RWPE2 (cell line): ENCODE results near the gene SAP30L.

Experiments
- ATAC-seq: fragments of 200-7000 bp; cut with Tn5 transposase; 3 replicates; pipeline ENCODE4 v1.9.1; 2021; ENCODE audit warnings: low read depth
- DNase-seq: peaks from one replicate; pipeline ENCODE4 v3.0.0-alpha.2; 2020; ENCODE audit warnings: low spot score
- H3K27ac ChIP-seq: fragments of 450-650 bp; 2 replicates; pipeline ENCODE4 v1.5.1; 2017; ENCODE audit warnings: mild to moderate bottlenecking; ENCODE audit not compliant: poor library complexity, severe bottlenecking
- H3K27me3 ChIP-seq: fragments of 250-450 bp; sonication (Bioruptor Pico); 2 replicates; pipeline ENCODE4 v1.5.1; 2021; ENCODE audit warnings: mild to moderate bottlenecking, moderate library complexity; ENCODE audit not compliant: insufficient read depth, poor library complexity, severe bottlenecking
- H3K36me3 ChIP-seq: fragments of 250-450 bp; sonication (Bioruptor Pico); 2 replicates; pipeline ENCODE4 v1.5.1; 2020; ENCODE audit warnings: low read depth, mild to moderate bottlenecking, moderate library complexity
- H3K4me1 ChIP-seq: fragments of 250-450 bp; sonication (Bioruptor Pico); 2 replicates; pipeline ENCODE4 v1.5.1; 2021; ENCODE audit warnings: mild to moderate bottlenecking, moderate library complexity; ENCODE audit not compliant: insufficient read depth, poor library complexity, severe bottlenecking
- H3K4me3 ChIP-seq: fragments of 250-450 bp; sonication (Bioruptor Pico); 2 replicates; pipeline ENCODE4 v1.5.1; 2021; ENCODE audit warnings: mild to moderate bottlenecking, moderate library complexity; ENCODE audit not compliant: severe bottlenecking
- H3K9me3 ChIP-seq: fragments of 250-450 bp; sonication (Bioruptor Pico); 2 replicates; pipeline ENCODE4 v1.5.1; 2021; ENCODE audit warnings: mild to moderate bottlenecking, moderate library complexity; ENCODE audit not compliant: severe bottlenecking
- TF ChIP-seq, protein P1 (sequence below): fragments of 450-650 bp; IDR thresholded peaks from one replicate; pipeline ENCODE4 v1.5.1; 2017; ENCODE audit warnings: mild to moderate bottlenecking, moderate library complexity; ENCODE audit not compliant: poor library complexity, severe bottlenecking

The SAP30L gene

DNA sequence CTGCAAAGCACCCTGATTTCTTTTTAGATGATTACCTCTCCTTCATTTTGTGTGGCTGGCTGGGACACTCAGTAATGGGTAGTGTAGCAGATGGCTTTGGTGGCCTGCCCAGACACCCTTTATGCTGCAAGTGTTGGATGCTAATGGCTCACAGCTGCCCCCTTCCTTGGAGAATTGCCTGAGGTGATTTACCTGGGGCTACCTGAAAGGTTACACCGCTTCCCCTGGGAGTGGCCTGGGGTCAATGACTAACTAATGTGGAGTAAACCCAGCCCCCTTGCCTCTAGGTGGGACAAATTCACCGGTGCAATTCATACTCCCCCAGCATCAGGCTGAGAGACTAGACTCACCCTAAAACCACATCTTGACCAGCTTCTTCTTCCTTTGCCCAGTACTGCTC is 55.8 kb downstream of the SAP30L start:
- Histone ChIP-seq H3K27me3 (peaks cover 6% of the 10 kb centered on the region), H3K4me1 (no peaks in the 10 kb centered on the region), H3K27ac (no peak overlapping the region), H3K4me3 (no peak overlapping the region), H3K9me3 (no peaks in the 10 kb centered on the region), H3K36me3 (no peaks in the 10 kb centered on the region)
- DNase-seq (no peak), ATAC-seq (no peak)
- TF ChIP-seq, protein P1, sequence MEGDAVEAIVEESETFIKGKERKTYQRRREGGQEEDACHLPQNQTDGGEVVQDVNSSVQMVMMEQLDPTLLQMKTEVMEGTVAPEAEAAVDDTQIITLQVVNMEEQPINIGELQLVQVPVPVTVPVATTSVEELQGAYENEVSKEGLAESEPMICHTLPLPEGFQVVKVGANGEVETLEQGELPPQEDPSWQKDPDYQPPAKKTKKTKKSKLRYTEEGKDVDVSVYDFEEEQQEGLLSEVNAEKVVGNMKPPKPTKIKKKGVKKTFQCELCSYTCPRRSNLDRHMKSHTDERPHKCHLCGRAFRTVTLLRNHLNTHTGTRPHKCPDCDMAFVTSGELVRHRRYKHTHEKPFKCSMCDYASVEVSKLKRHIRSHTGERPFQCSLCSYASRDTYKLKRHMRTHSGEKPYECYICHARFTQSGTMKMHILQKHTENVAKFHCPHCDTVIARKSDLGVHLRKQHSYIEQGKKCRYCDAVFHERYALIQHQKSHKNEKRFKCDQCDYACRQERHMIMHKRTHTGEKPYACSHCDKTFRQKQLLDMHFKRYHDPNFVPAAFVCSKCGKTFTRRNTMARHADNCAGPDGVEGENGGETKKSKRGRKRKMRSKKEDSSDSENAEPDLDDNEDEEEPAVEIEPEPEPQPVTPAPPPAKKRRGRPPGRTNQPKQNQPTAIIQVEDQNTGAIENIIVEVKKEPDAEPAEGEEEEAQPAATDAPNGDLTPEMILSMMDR, result no peak

DNA sequence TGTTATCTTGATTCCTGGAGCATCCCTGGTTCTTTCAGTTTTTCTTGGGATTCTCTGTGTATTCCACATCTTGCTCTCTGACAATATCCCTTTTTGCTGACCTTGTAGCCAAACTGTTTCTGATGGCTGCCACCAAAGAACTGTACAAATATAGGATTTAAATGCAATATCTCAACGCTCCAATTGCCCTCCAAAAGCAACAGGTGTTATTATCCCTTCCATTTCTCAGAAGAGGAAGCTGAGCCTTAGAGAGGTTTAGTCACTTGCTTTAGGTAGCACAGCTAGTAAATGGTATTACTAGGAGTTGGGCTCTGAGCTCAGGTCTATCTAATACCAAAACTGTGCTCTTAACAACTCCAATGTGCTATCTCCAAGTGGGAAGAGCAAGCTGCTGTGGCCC is 56.4 kb downstream of the SAP30L start:
- H3K27ac ChIP-seq, result no peak overlapping the region
- H3K27me3 ChIP-seq, result peaks cover under 1% of the 10 kb centered on the region
- ATAC-seq (no peak), DNase-seq (no peak)
- no peaks in the 10 kb centered on the region for H3K4me1 ChIP-seq
- no peak overlapping the region for H3K4me3 ChIP-seq
- TF ChIP-seq, protein P1, result no peak
- H3K9me3 ChIP-seq, result no peaks in the 10 kb centered on the region
- H3K36me3 ChIP-seq, result no peaks in the 10 kb centered on the region

DNA sequence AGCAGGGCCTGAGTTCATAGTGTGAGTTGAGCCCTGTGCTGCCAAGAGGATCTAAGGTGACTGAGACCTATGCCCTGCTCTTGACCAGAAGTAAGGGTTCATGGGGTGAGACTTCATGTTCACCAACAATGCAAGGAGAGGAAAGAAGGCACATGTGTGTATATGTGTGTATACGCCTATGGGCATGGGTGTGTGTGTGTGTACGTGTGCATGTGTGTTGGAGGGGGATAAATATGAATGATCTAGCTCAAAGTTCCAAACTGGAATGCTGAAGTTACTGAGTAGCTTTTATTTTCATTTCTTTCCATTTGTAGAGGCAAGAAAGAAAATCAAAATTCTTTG is 57.9 kb downstream of the SAP30L start:
- H3K36me3 ChIP-seq, result no peaks in the 10 kb centered on the region
- ATAC-seq, result no peak
- no peaks in the 10 kb centered on the region for H3K27me3 ChIP-seq
- no peaks in the 10 kb centered on the region for H3K9me3 ChIP-seq
- no peaks in the 10 kb centered on the region for H3K4me1 ChIP-seq
- TF ChIP-seq, protein P1, result no peak
- H3K4me3 ChIP-seq, result no peak overlapping the region
- DNase-seq, result no peak
- no peak overlapping the region for H3K27ac ChIP-seq

DNA sequence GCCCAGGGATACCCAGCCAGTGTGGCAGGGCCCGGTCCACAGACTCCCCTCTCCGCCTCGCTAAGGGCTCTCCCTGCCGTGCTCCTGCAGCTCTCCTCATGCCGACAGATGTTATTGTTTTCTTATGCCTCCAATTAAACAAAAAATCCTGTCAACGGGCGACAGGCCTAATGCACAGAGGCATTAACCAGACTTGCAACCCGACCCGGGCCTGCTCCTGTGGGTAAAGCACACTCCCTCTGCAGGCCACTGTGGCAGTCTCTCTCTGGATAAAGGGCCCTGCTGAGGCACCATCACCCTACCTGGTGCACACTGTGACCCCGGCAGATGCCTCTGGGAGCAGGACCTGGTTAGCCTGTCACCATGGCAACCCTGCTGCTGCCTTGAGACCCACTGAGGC is 59.8 kb downstream of the SAP30L start:
- ATAC-seq (no peak), DNase-seq (no peak)
- Histone ChIP-seq H3K36me3 (no peaks in the 10 kb centered on the region), H3K4me3 (no peak overlapping the region), H3K4me1 (no peaks in the 10 kb centered on the region), H3K9me3 (no peaks in the 10 kb centered on the region), H3K27ac (no peak overlapping the region), H3K27me3 (no peaks in the 10 kb centered on the region)
- TF ChIP-seq, protein P1, result no peak

DNA sequence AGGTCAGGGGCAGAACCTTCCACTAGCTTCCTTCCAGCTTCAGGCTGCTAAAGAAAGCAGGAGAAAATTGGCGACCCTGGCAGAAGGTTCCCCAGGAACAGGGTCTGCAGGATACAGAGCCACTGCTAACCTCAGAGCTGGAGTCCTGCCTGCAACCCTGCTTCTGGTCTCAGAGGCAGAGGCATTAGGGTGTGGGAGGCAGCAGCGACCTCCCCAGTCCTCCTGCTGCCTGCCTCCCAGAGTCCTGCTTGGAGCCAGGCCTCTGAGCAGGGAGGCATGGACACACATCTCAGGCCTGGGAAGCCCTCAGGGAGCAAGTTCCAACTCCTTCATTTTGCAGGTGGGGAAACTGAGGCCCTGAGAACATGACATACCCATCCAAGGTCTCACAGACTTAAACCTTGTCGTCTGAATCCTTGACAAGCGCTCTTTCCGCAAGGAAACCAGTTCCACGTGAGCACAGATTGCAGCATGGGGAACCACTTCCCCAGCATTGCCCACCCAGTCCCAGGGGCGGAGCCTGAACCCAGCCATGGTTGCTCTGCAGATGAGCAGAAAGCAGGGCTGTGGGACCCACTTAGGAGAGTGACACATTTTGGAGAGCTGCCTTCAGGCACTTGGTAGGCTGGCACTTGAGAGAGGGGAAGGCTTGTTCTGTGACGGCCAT is 60.4 kb downstream of the SAP30L start:
- no peaks in the 10 kb centered on the region for H3K4me1 ChIP-seq
- TF ChIP-seq, protein P1, result no peak
- DNase-seq (no peak), ATAC-seq (no peak)
- H3K27me3 ChIP-seq, result no peaks in the 10 kb centered on the region
- no peak overlapping the region for H3K27ac ChIP-seq
- H3K4me3 ChIP-seq, result no peak overlapping the region
- no peaks in the 10 kb centered on the region for H3K9me3 ChIP-seq
- no peaks in the 10 kb centered on the region for H3K36me3 ChIP-seq
